Cortex of kidney (tissue), 1 donor: Measurements from ENCODE around the gene ADAMTS10.
"Not testable (repeated sequence)": the region's sequence is repeated elsewhere in the genome, so short reads cannot be mapped to it uniquely, and the experiment has no call there.

ENCODE experiments used
- DNase-seq: peaks from one replicate; lab custom pipeline; 2025; lab: John Stamatoyannopoulos, UW

Gene ADAMTS10

GRCh38 chr19:8626842-8627241 lies 16.3 kb upstream of the ADAMTS10 start:
- DNase-seq, result no peak

- DNase-seq, result not testable (repeated sequence)
These were observed 12.4 kb upstream of the ADAMTS10 start for GRCh38 chr19:8622886-8623285.

GRCh38 chr19:8618751-8619150 lies 8.2 kb upstream of the ADAMTS10 start:
- no peak for DNase-seq

- no peak for DNase-seq
These were observed 7.5 kb upstream of the ADAMTS10 start for GRCh38 chr19:8617984-8618383.

DNA sequence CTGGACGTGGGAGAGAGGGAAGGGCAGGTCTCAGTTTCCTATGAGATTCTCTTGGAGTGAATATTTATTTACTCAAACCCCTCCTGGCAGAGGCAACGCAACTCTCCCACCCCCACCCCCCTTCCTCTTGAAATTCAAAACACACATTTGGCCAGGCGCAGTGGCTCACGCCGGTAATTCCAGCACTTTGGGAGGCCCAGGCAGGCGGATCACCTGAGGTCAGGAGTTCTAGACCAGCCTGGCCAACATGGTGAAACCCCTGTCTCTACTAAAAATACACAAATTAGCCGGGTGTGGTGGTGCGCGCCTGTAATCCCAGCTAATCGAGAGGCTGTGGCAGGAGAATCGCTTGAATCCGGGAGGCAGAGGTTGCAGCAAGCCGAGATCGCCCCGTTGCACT lies 6.8 kb upstream of the ADAMTS10 start:
- DNase-seq, result not testable (repeated sequence)

GRCh38 chr19:8616861-8617260 lies 6.3 kb upstream of the ADAMTS10 start:
- no peak for DNase-seq

DNA sequence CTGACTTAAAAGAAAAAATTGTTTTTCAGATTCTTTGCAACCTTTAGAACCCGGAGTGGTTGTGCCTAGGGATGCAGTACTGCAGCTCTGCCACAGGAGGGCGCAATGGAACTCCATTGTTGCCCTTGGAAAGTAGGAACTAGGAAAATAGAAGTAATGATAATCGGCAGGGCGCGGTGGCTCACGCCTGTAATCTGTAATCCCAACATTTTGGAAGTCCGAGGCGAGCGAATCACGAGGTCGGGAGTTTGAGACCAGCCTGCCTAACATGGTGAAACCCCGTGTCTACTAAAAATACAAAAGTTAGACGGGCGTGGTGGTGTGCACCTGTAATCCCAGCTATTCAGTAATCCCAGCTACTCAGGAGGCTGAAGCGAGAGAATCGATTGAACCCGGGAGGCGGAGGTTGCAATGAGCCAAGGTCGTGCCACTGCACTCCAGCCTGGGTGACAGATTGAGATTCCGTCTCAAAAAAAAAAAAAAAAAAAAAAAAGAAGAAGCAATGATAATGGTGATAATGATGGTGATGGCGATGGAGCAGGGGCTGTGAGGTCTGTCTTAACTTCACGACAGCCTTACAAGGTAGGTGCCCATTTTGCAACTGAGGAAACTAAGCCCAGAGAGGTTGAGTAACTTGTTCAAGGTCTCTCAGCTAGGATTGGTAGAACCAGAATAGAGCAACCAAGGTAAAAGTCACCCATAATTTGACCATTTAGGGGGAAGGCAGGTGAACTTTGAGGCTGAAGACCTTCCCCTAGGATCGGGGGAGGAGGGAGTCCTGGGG lies 5.5 kb upstream of the ADAMTS10 start:
- no peak for DNase-seq

DNA sequence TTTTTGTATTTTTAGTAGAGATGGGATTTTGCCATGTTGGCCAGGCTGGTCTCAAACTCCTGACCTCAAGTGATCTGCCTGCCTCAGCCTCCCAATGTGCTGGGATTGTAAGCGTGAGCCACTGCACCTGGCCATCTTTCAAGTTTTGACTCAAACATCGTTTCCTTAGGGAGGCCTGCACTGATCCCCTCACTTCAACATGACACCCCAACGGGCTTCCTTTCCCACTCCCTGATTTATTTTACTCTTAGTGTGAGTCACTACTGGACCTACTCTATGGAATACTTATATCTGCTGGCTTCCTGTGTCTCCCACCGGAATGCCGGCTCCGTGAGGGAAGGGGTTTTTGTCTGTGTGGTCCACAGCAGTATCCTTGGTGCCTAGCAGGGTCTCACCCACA lies 4.5 kb upstream of the ADAMTS10 start:
- no peak for DNase-seq

DNA sequence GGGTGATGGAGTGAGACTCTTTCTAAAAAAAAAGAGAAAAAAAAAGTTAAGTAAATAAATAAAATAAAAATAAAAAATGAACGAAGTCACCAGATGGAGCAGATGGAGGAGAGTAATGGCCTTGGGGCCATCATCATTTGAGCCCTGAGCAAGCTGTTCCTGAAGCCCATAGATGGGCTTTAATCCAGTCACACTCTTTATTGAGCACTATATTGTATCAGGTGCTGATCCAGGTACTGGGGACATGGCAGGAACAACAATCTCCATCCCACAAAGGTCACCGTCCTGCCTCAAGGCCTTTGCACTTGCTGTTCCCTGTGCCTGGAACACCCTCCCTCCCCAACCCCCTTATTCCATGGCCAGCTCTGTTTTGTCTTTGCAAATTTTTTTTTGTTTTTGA lies 3.9 kb upstream of the ADAMTS10 start:
- DNase-seq, result no peak

- DNase-seq, result no peak
These were observed 2.3 kb upstream of the ADAMTS10 start for GRCh38 chr19:8612807-8613171.

- no peak for DNase-seq
These were observed 1.6 kb upstream of the ADAMTS10 start for GRCh38 chr19:8611877-8612806.

DNA sequence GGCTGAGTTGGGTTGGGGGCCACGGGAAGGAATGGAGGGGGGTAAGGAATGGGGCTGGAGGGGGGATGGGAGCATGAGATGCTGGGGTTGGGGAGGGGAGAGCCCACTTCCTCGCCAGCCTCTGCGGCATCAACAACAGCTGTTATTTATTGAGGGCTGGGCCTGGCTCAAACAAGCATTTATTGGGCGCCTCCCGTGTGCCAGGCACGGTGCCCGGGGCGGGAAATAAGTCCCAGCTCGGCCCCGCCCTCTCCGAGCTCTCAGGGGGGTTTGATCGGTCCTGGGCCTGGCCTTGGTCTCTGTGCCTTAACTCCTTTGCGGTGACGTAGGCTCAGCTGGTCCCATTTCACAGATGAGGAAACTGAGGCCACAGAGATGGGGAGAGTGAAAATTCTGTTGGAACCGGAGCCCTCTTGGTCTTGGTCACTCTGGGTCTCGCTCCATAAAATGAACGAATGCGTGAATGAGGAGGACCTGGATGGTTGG lies 919 bp upstream of the ADAMTS10 start:
- DNase-seq, result no peak

DNA sequence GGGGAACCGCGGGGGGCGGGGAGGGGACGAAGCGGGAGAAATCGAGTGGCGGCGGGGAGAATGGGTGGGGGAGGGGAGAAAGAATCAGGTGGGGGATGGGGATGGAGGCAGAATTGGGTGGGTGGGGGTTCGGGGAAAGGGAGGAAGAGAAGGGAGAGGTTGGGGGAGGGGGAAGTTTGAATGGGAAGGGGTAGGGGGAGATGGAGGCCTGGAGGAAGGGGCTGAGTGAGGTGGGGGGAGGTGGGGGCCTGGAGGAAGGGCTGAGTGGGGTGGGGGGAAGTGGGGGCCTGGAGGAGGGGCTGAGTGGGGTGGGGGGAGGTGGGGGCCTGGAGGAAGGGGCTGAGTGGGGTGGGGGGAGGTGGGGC lies 403 bp upstream of the ADAMTS10 start:
- no peak for DNase-seq

- DNase-seq, result no peak
These were observed 1.1 kb downstream of the ADAMTS10 start for GRCh38 chr19:8609279-8610040.

- no peak for DNase-seq
These were observed 1.6 kb downstream of the ADAMTS10 start for GRCh38 chr19:8608941-8609278.

- no peak for DNase-seq
These were observed 3.1 kb downstream of the ADAMTS10 start for GRCh38 chr19:8607386-8607785.

GRCh38 chr19:8605514-8605913 lies 5.0 kb downstream of the ADAMTS10 start:
- no peak for DNase-seq

DNA sequence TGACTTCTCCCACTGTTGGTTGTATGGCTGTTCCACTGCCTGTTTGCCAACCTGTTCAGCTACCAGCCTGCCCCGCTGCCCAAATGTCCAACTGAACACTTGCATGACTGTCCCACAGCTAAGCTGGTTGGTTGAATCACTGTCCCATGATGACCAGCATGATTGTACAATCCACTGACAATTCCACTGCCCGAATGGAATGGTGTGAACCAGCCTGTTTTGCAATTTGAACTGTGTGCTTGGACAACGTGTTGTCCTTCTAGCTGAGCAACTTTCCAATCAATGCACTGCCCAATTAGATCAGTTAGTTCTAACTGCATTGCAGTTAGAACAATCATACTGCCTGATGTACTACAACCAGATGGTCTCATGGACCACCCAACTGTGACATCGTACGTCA lies 8.7 kb downstream of the ADAMTS10 start:
- no peak for DNase-seq

GRCh38 chr19:8600816-8601215 lies 9.7 kb downstream of the ADAMTS10 start:
- DNase-seq, result no peak

GRCh38 chr19:8600064-8600463 lies 10.5 kb downstream of the ADAMTS10 start:
- DNase-seq, result no peak

GRCh38 chr19:8596168-8596567 lies 14.3 kb downstream of the ADAMTS10 start:
- no peak for DNase-seq

DNA sequence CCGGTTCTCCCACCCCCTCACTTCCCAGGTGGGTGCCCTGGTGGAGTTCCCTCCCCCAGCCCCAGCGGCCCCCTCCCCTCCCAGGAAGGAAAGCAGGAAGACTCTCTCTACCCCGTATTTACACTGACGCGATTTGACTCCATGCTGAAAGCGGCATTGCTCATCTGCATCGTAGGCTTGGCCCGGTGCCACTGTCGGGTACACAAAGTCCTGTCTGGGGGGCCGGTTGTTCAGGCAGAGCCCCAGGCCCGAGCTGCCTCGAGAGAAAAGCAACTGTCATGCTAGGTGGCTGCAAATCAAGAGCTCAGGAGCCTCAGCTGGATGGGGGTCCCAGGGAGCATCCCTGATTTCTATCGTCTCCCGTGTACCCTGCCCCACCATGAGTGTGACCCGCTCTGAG lies 14.9 kb downstream of the ADAMTS10 start:
- no peak for DNase-seq

GRCh38 chr19:8593931-8594330 lies 16.6 kb downstream of the ADAMTS10 start:
- DNase-seq, result no peak
